Thoracic aorta (tissue), 2 donors: ENCODE measurements around the gene PIK3R6. TPM values are rescaled to one million over a fixed set of nuclear protein-coding genes. Genes with fewer than 3 reads are reported as not detected.
A peak's percentile ranks its signal among the peaks of the same experiment; 100 is the strongest.

Experiments used
- ATAC-seq: fragments of 150-250 bp; one replicate; pipeline ENCODE4 v1.8.0; 2017; ENCODE audit warnings: low read depth; ENCODE audit not compliant: insufficient number of reproducible peaks, low FRiP score
- DNase-seq: peaks from one replicate; pipeline ENCODE4 v3.0.0-alpha.2; 2020; ENCODE audit warnings: low spot score
- H3K27ac ChIP-seq, 2 donors: fragments of 200-600 bp; sonication (generic); 1 replicate in 1 of 2; 2 replicates in 1 of 2; pipeline ENCODE4 v1.5.1; 2016; ENCODE audit warnings: mild to moderate bottlenecking in 2 of 2, moderate library complexity in 2 of 2
- H3K27me3 ChIP-seq: fragments of 200-600 bp; sonication (generic); replicated peaks from 2 replicates; pipeline ENCODE4 v1.6.0; 2016; ENCODE audit warnings: mild to moderate bottlenecking; ENCODE audit not compliant: insufficient read depth
- H3K36me3 ChIP-seq: fragments of 200-600 bp; sonication (generic); one replicate; pipeline ENCODE4 v1.5.1; 2016
- H3K4me1 ChIP-seq, 2 donors: fragments of 200-600 bp; sonication (generic); 1 replicate in 1 of 2; 2 replicates in 1 of 2; pipeline versions ENCODE4 v1.5.1 to v1.6.0; 2016; ENCODE audit warnings: low read depth in 2 of 2, mild to moderate bottlenecking in 1 of 2; ENCODE audit not compliant: control insufficient read depth in 1 of 2
- H3K4me3 ChIP-seq: fragments of 200-600 bp; sonication (generic); 2 replicates; pipeline ENCODE4 v1.5.1; 2016; ENCODE audit warnings: mild to moderate bottlenecking
- H3K9me3 ChIP-seq: fragments of 200-600 bp; sonication (generic); 2 replicates; pipeline ENCODE4 v1.5.1; 2016
- CTCF ChIP-seq: fragments of 200-600 bp; sonication (generic); IDR thresholded peaks from one replicate; pipeline ENCODE4 v1.5.1; 2019; ENCODE audit warnings: antibody characterized with exemption
- total RNA-seq, 2 donors: library from RNA; depleted of rRNA; stranded (reverse); fragments of >200 nt; gene quantifications; one replicate each; pipeline versions ENCODE4 v1.1.0 to v1.2.3, GENCODE V29; 2016

Gene PIK3R6
- total RNA-seq, 2 donors from 2014 or later: 1.5 to 3.5 TPM

DNA sequence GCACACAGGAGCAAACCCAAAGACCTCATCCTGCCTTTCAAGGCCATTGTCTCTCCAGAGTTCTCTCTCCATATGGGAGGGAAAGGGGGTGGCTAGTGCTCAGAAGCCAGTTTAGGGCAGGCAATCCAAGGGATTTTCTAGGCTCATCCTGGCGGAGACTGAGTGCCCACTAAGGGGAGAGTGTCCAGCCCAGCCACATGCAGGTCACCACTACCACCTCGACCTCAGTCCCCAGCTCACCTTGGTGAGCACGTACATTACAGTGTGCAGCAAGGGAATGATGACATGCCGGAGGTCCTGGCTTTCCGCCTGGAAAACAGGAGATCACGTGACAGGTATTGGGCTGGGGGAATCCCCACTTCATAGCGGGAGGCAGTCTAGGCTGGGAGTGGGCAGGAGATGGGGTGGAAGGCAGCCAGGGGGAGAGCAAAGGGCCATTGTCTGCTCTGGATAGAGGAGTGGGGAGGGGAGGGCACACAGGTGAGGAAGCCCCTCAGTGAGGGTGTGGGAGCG is 29.9 kb downstream of the PIK3R6 start:
- no peak for TF ChIP-seq CTCF
- H3K4me1 ChIP-seq: no peaks in the 10 kb centered on the region
- DNase-seq: no peak
- no peak for ATAC-seq
- no peaks in the 10 kb centered on the region for H3K36me3 ChIP-seq
- no peaks in the 10 kb centered on the region for H3K27me3 ChIP-seq
- no peak overlapping the region for H3K27ac ChIP-seq
- no peak overlapping the region for H3K4me3 ChIP-seq
- no peaks in the 10 kb centered on the region for H3K9me3 ChIP-seq

DNA sequence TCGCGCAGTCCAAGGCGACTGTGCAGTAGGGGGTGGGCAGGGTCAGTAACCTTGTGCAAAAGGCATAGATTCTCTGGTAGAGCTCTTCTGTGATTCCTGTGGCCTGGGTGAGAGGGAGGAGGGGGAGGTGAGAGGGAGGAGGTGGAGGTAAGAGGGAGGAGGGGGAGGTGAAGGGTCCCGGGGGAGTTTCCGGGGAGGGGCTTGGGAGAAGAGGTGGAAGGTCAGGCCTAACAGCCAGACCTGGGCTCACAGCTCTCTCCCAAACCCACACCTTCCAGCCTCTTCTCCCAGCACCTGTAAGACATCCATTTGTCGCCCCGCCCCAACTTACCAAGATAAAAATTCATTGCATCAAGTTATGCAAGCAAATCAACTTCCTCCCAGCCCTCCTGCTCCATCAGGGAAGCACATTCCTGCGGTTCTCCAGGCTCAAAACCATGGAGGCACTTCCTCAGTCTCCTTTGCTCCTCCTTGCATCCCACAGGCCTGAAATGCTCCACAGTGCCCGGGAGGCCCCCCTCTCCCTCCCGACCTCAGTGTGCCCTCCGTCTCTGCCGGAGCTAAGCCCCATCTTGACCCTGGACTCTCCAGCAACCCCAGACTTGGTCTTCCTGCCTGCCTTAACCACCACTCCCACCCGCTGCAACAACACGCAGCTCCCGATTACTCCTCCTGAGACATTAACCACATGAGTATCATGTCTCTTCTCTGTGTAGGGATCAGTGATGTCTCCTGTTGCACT is 30.5 kb downstream of the PIK3R6 start:
- Histone ChIP-seq H3K27me3 (no peaks in the 10 kb centered on the region), H3K27ac (no peak overlapping the region), H3K4me3 (no peak overlapping the region), H3K4me1 (no peaks in the 10 kb centered on the region), H3K36me3 (no peaks in the 10 kb centered on the region), H3K9me3 (no peaks in the 10 kb centered on the region)
- no peak for TF ChIP-seq CTCF
- ATAC-seq (no peak), DNase-seq (no peak)

DNA sequence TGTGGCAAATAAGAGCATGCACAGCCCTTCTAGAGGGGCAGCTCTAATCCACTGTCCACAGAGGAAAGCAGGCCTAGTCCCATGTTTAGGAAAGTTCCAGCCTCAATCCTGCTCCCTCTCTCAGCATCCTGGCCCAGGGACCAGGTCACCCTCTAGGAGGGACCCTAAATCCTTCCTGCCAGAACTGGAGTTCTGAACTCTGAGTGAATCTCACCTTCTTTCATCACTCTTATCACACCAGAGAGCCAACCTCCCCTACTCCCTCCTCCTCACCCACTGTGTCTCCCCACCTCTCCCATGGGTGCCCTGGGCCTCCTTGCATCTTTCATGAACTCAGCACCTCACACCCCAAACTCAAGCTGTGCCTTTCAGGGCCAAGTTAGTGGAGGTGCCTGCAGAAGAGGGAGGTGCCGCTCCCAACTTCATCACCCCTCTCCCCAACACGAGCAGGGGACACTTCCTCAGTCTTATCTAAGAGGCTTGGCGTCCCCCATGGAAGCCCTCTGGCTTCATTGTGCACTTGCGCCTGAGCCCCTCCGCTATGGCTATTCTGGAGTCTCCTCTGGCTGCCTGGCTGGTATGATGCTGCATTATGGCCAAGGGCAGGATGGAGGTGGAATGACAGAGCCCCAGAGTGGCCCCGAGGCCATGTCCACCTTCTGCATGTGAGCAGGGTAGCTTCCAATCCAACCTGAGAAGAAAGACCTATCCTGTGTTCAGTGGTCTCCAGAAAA is 31.7 kb downstream of the PIK3R6 start:
- TF ChIP-seq CTCF: no peak
- DNase-seq: no peak
- no peaks in the 10 kb centered on the region for H3K9me3 ChIP-seq
- H3K36me3 ChIP-seq: no peaks in the 10 kb centered on the region
- no peak overlapping the region for H3K27ac ChIP-seq
- ATAC-seq: no peak
- H3K4me3 ChIP-seq: no peak overlapping the region
- H3K27me3 ChIP-seq: no peaks in the 10 kb centered on the region
- H3K4me1 ChIP-seq: no peaks in the 10 kb centered on the region

- no peak overlapping the region for H3K27ac ChIP-seq
- no peaks in the 10 kb centered on the region for H3K27me3 ChIP-seq
- DNase-seq (no peak), ATAC-seq (no peak)
- H3K4me1 ChIP-seq: no peaks in the 10 kb centered on the region
- TF ChIP-seq CTCF: no peak
- H3K36me3 ChIP-seq: no peaks in the 10 kb centered on the region
- H3K9me3 ChIP-seq: no peaks in the 10 kb centered on the region
- no peak overlapping the region for H3K4me3 ChIP-seq
These were observed 32.4 kb downstream of the PIK3R6 start for GRCh38 chr17:8835106-8835505.

DNA sequence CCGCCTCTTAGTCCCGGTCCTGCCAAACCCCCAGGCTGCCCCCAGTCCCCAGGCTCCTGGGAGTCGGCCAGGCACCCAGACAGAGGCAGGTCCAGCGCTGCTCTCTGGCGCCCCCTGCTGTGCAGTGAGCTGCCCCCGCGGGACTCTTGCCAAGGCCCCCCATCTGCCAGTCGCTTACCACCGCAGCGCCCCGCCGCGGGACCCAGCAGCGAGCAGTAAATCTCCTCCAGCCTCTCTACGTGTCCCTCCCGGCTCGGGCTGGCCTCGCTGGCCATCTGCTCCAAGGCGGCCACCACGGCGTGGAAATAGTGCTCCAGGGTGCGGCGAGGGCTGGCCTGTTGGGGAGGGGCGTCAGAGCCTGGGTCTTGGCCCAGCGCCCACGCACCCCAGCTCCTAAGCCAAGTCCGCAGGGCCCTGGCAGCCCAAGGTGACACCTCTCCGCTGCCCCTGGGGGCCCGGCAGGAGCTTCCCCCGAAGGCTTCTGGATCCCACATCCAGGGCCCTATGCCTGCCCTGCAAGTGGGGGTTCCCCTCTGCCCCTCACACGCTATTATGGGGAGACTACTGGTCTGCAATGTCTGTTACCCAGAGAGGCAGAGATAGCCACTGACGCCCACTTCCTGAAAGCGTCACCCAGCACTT is 34.6 kb downstream of the PIK3R6 start:
- Histone ChIP-seq H3K36me3 (no peaks in the 10 kb centered on the region), H3K27me3 (no peaks in the 10 kb centered on the region), H3K4me1 (no peaks in the 10 kb centered on the region), H3K4me3 (no peak overlapping the region), H3K27ac (no peak overlapping the region), H3K9me3 (no peaks in the 10 kb centered on the region)
- ATAC-seq (no peak), DNase-seq (no peak)
- TF ChIP-seq CTCF: peak; percentile 15
